HL-60 (cell line): ENCODE measurements around the gene H1-8.

Source experiments
- DNase-seq, 2 experiments: peaks; one replicate each; pipeline ENCODE4 v3.0.0-alpha.2; 2010 to 2020; ENCODE audit warnings: low read depth in 1 of 2, low spot score in 1 of 2
- H3K27ac ChIP-seq: fragments of 250-450 bp; sonication (Bioruptor Pico); replicated peaks from 2 replicates; pipeline ENCODE4 v1.5.1; 2020; ENCODE audit warnings: mild to moderate bottlenecking, moderate library complexity
- H3K27me3 ChIP-seq: fragments of 250-450 bp; sonication (Bioruptor Pico); 2 replicates; pipeline ENCODE4 v1.5.1; 2021; ENCODE audit warnings: mild to moderate bottlenecking, moderate library complexity; ENCODE audit not compliant: insufficient read depth, poor library complexity, severe bottlenecking
- H3K4me3 ChIP-seq: replicated peaks from 2 replicates; pipeline ENCODE4 v1.5.1; 2011; ENCODE audit warnings: mild to moderate bottlenecking, control low read depth, low read length; ENCODE audit not compliant: insufficient read depth
- CTCF ChIP-seq: IDR thresholded peaks from one replicate; pipeline ENCODE4 v1.5.1; 2011; ENCODE audit warnings: low read length, control low read depth, inconsistent platforms; ENCODE audit not compliant: insufficient read depth
- GABPA ChIP-seq: IDR thresholded peaks from 2 replicates; pipeline ENCODE4 v1.6.1; 2012; ENCODE audit warnings: low read depth
- POLR2AphosphoS5 ChIP-seq: IDR thresholded peaks from 2 replicates; pipeline ENCODE4 v1.6.1; 2012; ENCODE audit warnings: low read depth
- REST ChIP-seq: IDR thresholded peaks from 2 replicates; pipeline ENCODE4 v1.6.1; 2012; ENCODE audit warnings: low read depth; ENCODE audit not compliant: insufficient replicate concordance
- SPI1 ChIP-seq: IDR thresholded peaks from 2 replicates; pipeline ENCODE4 v1.6.1; 2012; ENCODE audit warnings: low read depth, mild to moderate bottlenecking, borderline replicate concordance

H1-8 gene

GRCh38 chr3:129517516-129517915 is 25.5 kb upstream of the H1-8 start:
- Histone ChIP-seq H3K27ac (no peak overlapping the region), H3K27me3 (no peaks in the 10 kb centered on the region), H3K4me3 (no peak overlapping the region)
- no peak for TF ChIP-seq GABPA
- no peak for TF ChIP-seq CTCF
- no peak for TF ChIP-seq POLR2AphosphoS5
- TF ChIP-seq REST = no peak
- TF ChIP-seq SPI1 = no peak
- no peak for DNase-seq

- TF ChIP-seq REST (no peak), CTCF (no peak), SPI1 (no peak), GABPA (no peak), POLR2AphosphoS5 (no peak)
These were observed 24.9 kb upstream of the H1-8 start for GRCh38 chr3:129518038-129518561.

GRCh38 chr3:129518581-129518980 is 24.4 kb upstream of the H1-8 start:
- Histone ChIP-seq H3K27ac (no peak overlapping the region), H3K27me3 (no peaks in the 10 kb centered on the region), H3K4me3 (no peak overlapping the region)
- no peak for TF ChIP-seq SPI1
- TF ChIP-seq CTCF = no peak
- TF ChIP-seq REST = no peak
- TF ChIP-seq GABPA = no peak
- no peak for TF ChIP-seq POLR2AphosphoS5
- no peak for DNase-seq

More at GRCh38 chr3:129518038-129518561, 24.9 kb upstream of the H1-8 start:
- Histone ChIP-seq H3K4me3 (no peak overlapping the region), H3K27ac (no peak overlapping the region), H3K27me3 (no peaks in the 10 kb centered on the region)
- no peak for DNase-seq
